HFFc6 (cell line): ENCODE measurements around the gene IGSF22. TPM values are rescaled to one million over a fixed set of nuclear protein-coding genes. Genes with fewer than 3 reads are reported as not detected.

Experiments used
- DNase-seq: peaks from one replicate; pipeline ENCODE4 v3.0.0-alpha.2; 2018
- H3K27ac Mint-ChIP-seq: 2 replicates; pipeline ENCODE4 v1.8.0; 2020; ENCODE audit warnings: mild to moderate bottlenecking, mixed read lengths
- H3K27me3 Mint-ChIP-seq: 2 replicates; pipeline ENCODE4 v1.8.0; 2021; ENCODE audit warnings: mild to moderate bottlenecking, moderate library complexity, mixed read lengths; ENCODE audit not compliant: insufficient read depth
- H3K36me3 Mint-ChIP-seq: 2 replicates; pipeline ENCODE4 v1.8.0; 2021; ENCODE audit warnings: low read depth, mixed read lengths
- H3K4me1 Mint-ChIP-seq: 2 replicates; pipeline ENCODE4 v1.8.0; 2020; ENCODE audit warnings: low read depth, mixed read lengths
- H3K4me3 Mint-ChIP-seq: 2 replicates; pipeline ENCODE4 v1.8.0; 2020; ENCODE audit warnings: mild to moderate bottlenecking, moderate library complexity, mixed read lengths
- H3K9me3 Mint-ChIP-seq: 2 replicates; pipeline ENCODE4 v1.8.0; 2020; ENCODE audit warnings: mild to moderate bottlenecking, mixed read lengths
- total RNA-seq, 6 experiments: library from RNA; stranded (reverse); fragmentation: NEBNext Ultra II Directional; extraction: Animal tissue kit (Norgen Biotek cat#: 25700); gene quantifications; 2 replicates in 1 of 6; 3 replicates in 5 of 6; pipeline ENCODE4 v1.2.3, GENCODE V29; 2021
- TF ChIP-seq, protein P1 (sequence below): fragments of 200-600 bp; sonication (generic); IDR thresholded peaks from 2 replicates; pipeline ENCODE4 v1.5.0; 2021; ENCODE audit warnings: antibody characterized with exemption, mild to moderate bottlenecking

Gene IGSF22
- total RNA-seq, 6 experiments from 2014 or later: not detected

- TF ChIP-seq, protein P1, sequence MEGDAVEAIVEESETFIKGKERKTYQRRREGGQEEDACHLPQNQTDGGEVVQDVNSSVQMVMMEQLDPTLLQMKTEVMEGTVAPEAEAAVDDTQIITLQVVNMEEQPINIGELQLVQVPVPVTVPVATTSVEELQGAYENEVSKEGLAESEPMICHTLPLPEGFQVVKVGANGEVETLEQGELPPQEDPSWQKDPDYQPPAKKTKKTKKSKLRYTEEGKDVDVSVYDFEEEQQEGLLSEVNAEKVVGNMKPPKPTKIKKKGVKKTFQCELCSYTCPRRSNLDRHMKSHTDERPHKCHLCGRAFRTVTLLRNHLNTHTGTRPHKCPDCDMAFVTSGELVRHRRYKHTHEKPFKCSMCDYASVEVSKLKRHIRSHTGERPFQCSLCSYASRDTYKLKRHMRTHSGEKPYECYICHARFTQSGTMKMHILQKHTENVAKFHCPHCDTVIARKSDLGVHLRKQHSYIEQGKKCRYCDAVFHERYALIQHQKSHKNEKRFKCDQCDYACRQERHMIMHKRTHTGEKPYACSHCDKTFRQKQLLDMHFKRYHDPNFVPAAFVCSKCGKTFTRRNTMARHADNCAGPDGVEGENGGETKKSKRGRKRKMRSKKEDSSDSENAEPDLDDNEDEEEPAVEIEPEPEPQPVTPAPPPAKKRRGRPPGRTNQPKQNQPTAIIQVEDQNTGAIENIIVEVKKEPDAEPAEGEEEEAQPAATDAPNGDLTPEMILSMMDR: no peak
Measured at GRCh38 chr11:18766015-18766414, 40.0 kb upstream of the IGSF22 start.

DNA sequence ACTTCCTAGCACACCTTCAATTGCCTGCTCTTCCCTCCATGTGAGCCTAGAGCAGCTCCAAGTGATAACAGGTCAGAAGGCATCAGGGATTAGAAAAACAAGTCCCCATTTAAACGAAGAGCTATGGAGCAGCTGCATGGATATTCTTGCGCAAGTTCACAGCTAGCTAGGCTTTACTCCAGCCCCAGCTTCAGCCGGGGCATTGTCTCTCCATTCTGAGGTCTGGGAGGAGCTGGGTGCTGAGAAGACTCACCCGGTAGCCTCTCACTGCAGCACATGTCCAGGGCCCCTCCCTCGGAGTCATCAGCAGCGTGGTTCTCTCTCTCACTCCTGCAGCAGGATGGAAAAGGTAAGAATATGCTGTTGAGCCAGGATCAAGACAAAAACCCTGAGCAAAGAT lies 39.6 kb upstream of the IGSF22 start:
- Mint-ChIP-seq H3K27ac (no peak overlapping the region), H3K4me3 (no peak overlapping the region), H3K27me3 (peaks cover 3% of the 10 kb centered on the region; the same call in 1 of the 2 replicates), H3K4me1 (peaks cover 48% of the 10 kb centered on the region), H3K9me3 (no peaks in the 10 kb centered on the region), H3K36me3 (no peaks in the 10 kb centered on the region)
- no peak for DNase-seq
- TF ChIP-seq, protein P1: no peak

More at GRCh38 chr11:18766015-18766414, 40.0 kb upstream of the IGSF22 start:
- H3K9me3 Mint-ChIP-seq: no peaks in the 10 kb centered on the region
- no peak overlapping the region for H3K27ac Mint-ChIP-seq
- H3K4me1 Mint-ChIP-seq: peaks cover 48% of the 10 kb centered on the region
- H3K36me3 Mint-ChIP-seq: no peaks in the 10 kb centered on the region
- DNase-seq: no peak
- peaks cover 3% of the 10 kb centered on the region; the same call in 1 of the 2 replicates for H3K27me3 Mint-ChIP-seq
- no peak overlapping the region for H3K4me3 Mint-ChIP-seq

DNA sequence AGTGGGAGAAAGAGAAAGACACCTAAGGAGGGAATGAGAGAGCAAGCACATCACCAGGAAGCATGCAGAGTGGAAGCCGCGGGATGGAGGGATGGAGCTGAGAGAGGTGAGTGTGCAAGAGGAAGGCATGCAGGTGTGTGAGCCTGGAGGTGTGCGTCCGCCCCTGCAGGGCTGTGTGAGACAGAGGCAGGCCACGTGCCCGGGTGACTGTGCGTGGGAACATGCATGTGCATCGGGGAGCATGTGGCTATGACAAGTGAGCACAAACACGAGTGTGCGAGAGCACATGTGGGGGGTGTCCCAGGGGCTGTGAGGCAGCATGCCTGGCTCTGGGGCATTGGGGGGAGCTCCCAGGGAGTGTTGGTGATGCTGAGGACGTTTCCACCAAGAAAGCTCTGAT lies 35.8 kb upstream of the IGSF22 start:
- no peaks in the 10 kb centered on the region for H3K36me3 Mint-ChIP-seq
- H3K27ac Mint-ChIP-seq: no peak overlapping the region
- H3K9me3 Mint-ChIP-seq: no peaks in the 10 kb centered on the region
- H3K4me3 Mint-ChIP-seq: no peak overlapping the region
- H3K4me1 Mint-ChIP-seq: peaks cover 34% of the 10 kb centered on the region
- peaks cover 18% of the 10 kb centered on the region for H3K27me3 Mint-ChIP-seq
- no peak for DNase-seq
- TF ChIP-seq, protein P1: no peak

- no peak overlapping the region for H3K4me3 Mint-ChIP-seq
- peaks cover 34% of the 10 kb centered on the region for H3K4me1 Mint-ChIP-seq
- H3K27me3 Mint-ChIP-seq: peaks cover 18% of the 10 kb centered on the region
Measured at GRCh38 chr11:18761144-18761543, 35.2 kb upstream of the IGSF22 start.

DNA sequence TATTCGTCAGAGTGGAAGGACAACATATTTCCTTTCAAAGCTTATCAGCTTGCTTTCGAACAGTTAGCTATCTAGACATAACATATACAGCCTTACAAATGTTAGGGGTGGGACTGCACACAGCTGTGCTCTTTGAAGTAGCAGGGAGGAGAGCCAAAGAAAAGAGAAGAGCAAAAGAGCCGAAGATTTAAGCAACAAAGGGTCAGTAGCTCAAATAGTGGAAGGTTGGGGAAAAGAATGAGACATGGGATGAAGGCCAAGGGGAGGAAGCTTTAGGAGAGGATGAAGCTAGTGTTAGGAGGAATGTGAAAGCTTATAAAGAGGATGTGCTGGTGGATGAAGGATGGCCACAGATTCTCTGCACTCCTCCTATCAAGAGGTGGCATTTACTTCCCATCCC lies 31.8 kb upstream of the IGSF22 start:
- TF ChIP-seq, protein P1: no peak
- DNase-seq: no peak
- Mint-ChIP-seq H3K9me3 (no peaks in the 10 kb centered on the region), H3K4me3 (no peak overlapping the region), H3K36me3 (no peaks in the 10 kb centered on the region), H3K27ac (no peak overlapping the region), H3K4me1 (peaks cover 15% of the 10 kb centered on the region), H3K27me3 (peaks cover 22% of the 10 kb centered on the region)

More at GRCh38 chr11:18761144-18761543, 35.2 kb upstream of the IGSF22 start:
- no peak for DNase-seq
- TF ChIP-seq, protein P1: no peak
- no peaks in the 10 kb centered on the region for H3K9me3 Mint-ChIP-seq
- H3K27ac Mint-ChIP-seq: no peak overlapping the region
- no peaks in the 10 kb centered on the region for H3K36me3 Mint-ChIP-seq

GRCh38 chr11:18756889-18757288 lies 30.9 kb upstream of the IGSF22 start:
- Mint-ChIP-seq H3K4me1 (peaks cover 9% of the 10 kb centered on the region; the same call in 1 of the 2 replicates), H3K27me3 (peaks cover 22% of the 10 kb centered on the region), H3K9me3 (no peaks in the 10 kb centered on the region), H3K36me3 (no peaks in the 10 kb centered on the region), H3K27ac (no peak overlapping the region), H3K4me3 (no peak overlapping the region)
- TF ChIP-seq, protein P1: no peak
- DNase-seq: no peak
